PC-9 (cell line): ENCODE data around the gene RBMS3. TPM values are rescaled to one million over a fixed set of nuclear protein-coding genes. Genes with fewer than 3 reads are reported as not detected.

Experiments used
- BruUV-seq: library from RNA; stranded (reverse); fragments of 400-500 nt; replicated peaks from 2 replicates; lab custom pipeline; 2021; lab: Mats Ljungman, UMichigan
- CTCF ChIA-PET: fragments of 300-600 bp; sonication (Branson Sonifier 250); formaldehyde crosslinking; loops from one replicate; lab custom pipeline; 2022; ENCODE audit warnings: antibody characterized with exemption; lab: Charles Lee
- POLR2A ChIA-PET: fragments of 300-600 bp; sonication (Branson Sonifier 250); formaldehyde crosslinking; loops from one replicate; lab custom pipeline; 2022; ENCODE audit warnings: antibody characterized with exemption; ENCODE audit not compliant: unreplicated experiment; lab: Charles Lee
- DNase-seq, 2 experiments: peaks; one replicate each; pipeline versions ENCODE4 v3.0.0 to v3.0.0-alpha.2; 2015 to 2022; ENCODE audit warnings: mixed read lengths in 1 of 2
- H2AFZ ChIP-seq: fragments of 200-600 bp; sonication (generic); 2 replicates; pipeline ENCODE4 v1.8.1; 2017; ENCODE audit warnings: antibody characterized with exemption
- H3F3A ChIP-seq: fragments of 200-600 bp; sonication (generic); 2 replicates; pipeline ENCODE4 v1.8.1; 2017; ENCODE audit warnings: antibody characterized with exemption, mild to moderate bottlenecking, low read depth; ENCODE audit not compliant: insufficient read depth
- H3K27ac ChIP-seq: fragments of 200-600 bp; sonication (generic); 2 replicates; pipeline ENCODE4 v1.6.1; 2016; ENCODE audit warnings: mixed run types
- H3K27me3 ChIP-seq: fragments of 200-600 bp; sonication (generic); 2 replicates; pipeline ENCODE4 v1.6.1; 2016; ENCODE audit warnings: low read depth, mixed run types; ENCODE audit not compliant: insufficient read depth
- H3K36me3 ChIP-seq: fragments of 200-600 bp; sonication (generic); 2 replicates; pipeline ENCODE4 v1.6.1; 2016; ENCODE audit warnings: low read depth, mixed run types
- H3K4me1 ChIP-seq: fragments of 200-600 bp; sonication (generic); replicated peaks from 2 replicates; pipeline ENCODE4 v1.6.1; 2016; ENCODE audit warnings: mixed run types; ENCODE audit not compliant: insufficient read depth
- H3K4me2 ChIP-seq: fragments of 200-600 bp; sonication (generic); 2 replicates; pipeline ENCODE4 v1.6.1; 2017; ENCODE audit warnings: mixed run types
- H3K4me3 ChIP-seq: fragments of 200-600 bp; sonication (generic); 2 replicates; pipeline ENCODE4 v1.6.1; 2016; ENCODE audit warnings: mixed run types
- H3K79me2 ChIP-seq: fragments of 200-600 bp; sonication (generic); 2 replicates; pipeline ENCODE4 v1.6.1; 2017; ENCODE audit warnings: low read depth, mixed run types
- H3K9me2 ChIP-seq: fragments of 200-600 bp; sonication (generic); 2 replicates; pipeline ENCODE4 v1.8.1; 2017; ENCODE audit warnings: mild to moderate bottlenecking; ENCODE audit not compliant: insufficient read depth
- H3K9me3 ChIP-seq: fragments of 200-600 bp; sonication (generic); 2 replicates; pipeline ENCODE4 v1.8.1; 2016; ENCODE audit warnings: low read depth; ENCODE audit not compliant: insufficient read depth
- H4K20me1 ChIP-seq: fragments of 200-600 bp; sonication (generic); 2 replicates; pipeline ENCODE4 v1.8.1; 2017; ENCODE audit not compliant: insufficient read depth
- CTCF ChIP-seq: fragments of 200-600 bp; sonication (generic); conservative IDR thresholded peaks from 2 replicates; pipeline ENCODE4 v1.6.1; 2017; ENCODE audit warnings: mixed run types, antibody characterized with exemption, mild to moderate bottlenecking, moderate library complexity
- EZH2 ChIP-seq: fragments of 200-600 bp; sonication (generic); IDR thresholded peaks from 2 replicates; pipeline ENCODE4 v1.8.0; 2017; ENCODE audit warnings: antibody characterized with exemption, low read depth
- intact Hi-C: fragments of 100-400 bp; cut with micrococcal nuclease; formaldehyde crosslinking; loops from one replicate; pipeline ENCODE4 v1.10.0; 2022; ENCODE audit not compliant: unreplicated experiment
- total RNA-seq: library from RNA; stranded (reverse); gene quantifications from 2 replicates; pipeline ENCODE4 v1.2.3, GENCODE V29; 2021

Gene RBMS3
- total RNA-seq, 1 experiment from 2014 or later, result 3.5 TPM

- Histone ChIP-seq H3K27me3 (no peaks in the 10 kb centered on the region), H3K9me2 (no peaks in the 10 kb centered on the region), H3K4me2 (no peak overlapping the region), H3K4me3 (no peak overlapping the region), H2AFZ (no peak overlapping the region), H3K79me2 (no peaks in the 10 kb centered on the region), H3F3A (no peaks in the 10 kb centered on the region), H4K20me1 (no peaks in the 10 kb centered on the region), H3K9me3 (no peaks in the 10 kb centered on the region), H3K27ac (no peak overlapping the region), H3K36me3 (no peaks in the 10 kb centered on the region), H3K4me1 (no peaks in the 10 kb centered on the region)
- no peak for DNase-seq
- BruUV-seq, result no TSS peak
- intact Hi-C loops, result loop anchor here (1.0 kb wide), 1 partner anchor 64 kb away; no protein-coding TSS in a partner anchor
- CTCF ChIA-PET, result no interaction called here
- TF ChIP-seq EZH2 (no peak), CTCF (no peak)
- POLR2A ChIA-PET, result interaction anchor here (0.6 kb wide), 1 partner anchor 19 kb away, joined by 4 read pairs; no protein-coding TSS in a partner anchor
Observed at GRCh38 chr3:29758434-29759322, 477.8 kb downstream of the RBMS3 start.

GRCh38 chr3:29759411-29760225 lies 478.7 kb downstream of the RBMS3 start:
- H3K9me3 ChIP-seq, result no peaks in the 10 kb centered on the region
- H3F3A ChIP-seq, result no peaks in the 10 kb centered on the region
- TF ChIP-seq CTCF, result no peak
- no peak for TF ChIP-seq EZH2
- ChIA-PET POLR2A (interaction anchor here (0.6 kb wide), 1 partner anchor 170 kb away, joined by 5 read pairs; no protein-coding TSS in a partner anchor), CTCF (no interaction called here)
- no peak for DNase-seq
- no peak overlapping the region for H3K27ac ChIP-seq
- H3K4me2 ChIP-seq, result no peak overlapping the region
- no peaks in the 10 kb centered on the region for H3K36me3 ChIP-seq
- no TSS peak for BruUV-seq
- no peaks in the 10 kb centered on the region for H3K4me1 ChIP-seq
- intact Hi-C loops, result loop anchor here (5.0 to 10.0 kb wide), 2 partner anchors 695 to 1092 kb away; no protein-coding TSS in a partner anchor
- H3K27me3 ChIP-seq, result no peaks in the 10 kb centered on the region
- no peaks in the 10 kb centered on the region for H3K9me2 ChIP-seq
- H3K79me2 ChIP-seq, result no peaks in the 10 kb centered on the region
- H3K4me3 ChIP-seq, result no peak overlapping the region
- H2AFZ ChIP-seq, result no peak overlapping the region
- no peaks in the 10 kb centered on the region for H4K20me1 ChIP-seq

GRCh38 chr3:29760226-29760685 lies 479.4 kb downstream of the RBMS3 start:
- intact Hi-C loops, result loop anchor here (5.0 to 10.0 kb wide), 2 partner anchors 695 to 1093 kb away; no protein-coding TSS in a partner anchor
- no peak for TF ChIP-seq CTCF
- CTCF ChIA-PET, result interaction anchor here (0.6 kb wide), 1 partner anchor 856 kb away, joined by 8 read pairs; no protein-coding TSS in a partner anchor

More at GRCh38 chr3:29760226-29760685, 479.4 kb downstream of the RBMS3 start:
- Histone ChIP-seq H3K4me2 (no peak overlapping the region), H4K20me1 (no peaks in the 10 kb centered on the region), H3K4me1 (no peaks in the 10 kb centered on the region), H3K36me3 (no peaks in the 10 kb centered on the region), H3K4me3 (no peak overlapping the region), H3K27me3 (no peaks in the 10 kb centered on the region), H3K9me2 (no peaks in the 10 kb centered on the region), H3K9me3 (no peaks in the 10 kb centered on the region), H3F3A (no peaks in the 10 kb centered on the region), H3K27ac (no peak overlapping the region), H3K79me2 (no peaks in the 10 kb centered on the region), H2AFZ (no peak overlapping the region)
- POLR2A ChIA-PET, result no interaction called here
- no TSS peak for BruUV-seq
- no peak for DNase-seq
